ENCODE data around the gene LDB2. TPM values are rescaled to one million over a fixed set of nuclear protein-coding genes. Genes with fewer than 3 reads are reported as not detected.

LDB2 gene
- total and polyA plus RNA-seq, 11 donors: 9.5 to 38.7 (median 26.3) TPM

- no peak for ATAC-seq
- TF ChIP-seq CTCF (IDR thresholded peaks at IDR 0.05): no peak
- TF ChIP-seq POLR2A (IDR thresholded peaks at IDR 0.05): no peak
- Histone ChIP-seq H3K9me3 (no peaks in the 10 kb centered on the region), H3K4me1 (peaks cover 0 to 11% (median 0%) of the 10 kb centered on the region in 12 donors), H3K27me3 (no peaks in the 10 kb centered on the region), H3K4me3 (no peak overlapping the region), H3K36me3 (peaks cover 0 to 7% (median 0%) of the 10 kb centered on the region in 9 donors), H3K27ac (no peak overlapping the region)
- no peak for DNase-seq
- intact Hi-C loops (cut with DNase I): no loop called here
- 77 to 86% (median 82%) methylated on average over 2 of the region's 2 CpGs for WGBS, 4 donors
Measured at GRCh38 chr4:16836324-16836723, 62.1 kb downstream of the LDB2 start.

- H3K4me3 ChIP-seq: no peak overlapping the region
- peaks cover 0 to 11% (median 0%) of the 10 kb centered on the region in 12 donors for H3K4me1 ChIP-seq
- intact Hi-C loops (cut with DNase I): no loop called here
- no peaks in the 10 kb centered on the region for H3K27me3 ChIP-seq
- no peak for DNase-seq
- TF ChIP-seq POLR2A (IDR thresholded peaks at IDR 0.05) (no peak), CTCF (IDR thresholded peaks at IDR 0.05) (no peak)
- ATAC-seq: no peak
- H3K36me3 ChIP-seq: peaks cover 0 to 7% (median 0%) of the 10 kb centered on the region in 9 donors
- 86 to 96% (median 88%) methylated on average over 2 of the region's 2 CpGs for WGBS, 4 donors
- H3K27ac ChIP-seq: no peak overlapping the region
- no peaks in the 10 kb centered on the region for H3K9me3 ChIP-seq
Measured at GRCh38 chr4:16835597-16836247, 62.7 kb downstream of the LDB2 start.

GRCh38 chr4:16834814-16835213 is 63.6 kb downstream of the LDB2 start:
- no peak for ATAC-seq
- TF ChIP-seq CTCF (IDR thresholded peaks at IDR 0.05) (no peak), POLR2A (IDR thresholded peaks at IDR 0.05) (no peak)
- WGBS, 4 donors: 89 to 93% (median 91%) methylated on average over 2 of the region's 2 CpGs

GRCh38 chr4:16833722-16834121 is 64.7 kb downstream of the LDB2 start:
- DNase-seq: no peak
- peaks cover 0 to 4% (median 0%) of the 10 kb centered on the region in 9 donors for H3K36me3 ChIP-seq
- no peaks in the 10 kb centered on the region for H3K27me3 ChIP-seq
- H3K9me3 ChIP-seq: no peaks in the 10 kb centered on the region
- intact Hi-C loops (cut with DNase I): no loop called here
- no peak overlapping the region for H3K27ac ChIP-seq
- 96 to 98% (median 97%) methylated on average over 4 of the region's 4 CpGs for WGBS, 4 donors
- TF ChIP-seq POLR2A (IDR thresholded peaks at IDR 0.05) (no peak), CTCF (IDR thresholded peaks at IDR 0.05) (no peak)
- peaks cover 0 to 11% (median 0%) of the 10 kb centered on the region in 12 donors for H3K4me1 ChIP-seq
- no peak overlapping the region for H3K4me3 ChIP-seq
- peak in 1 of 4 donors; percentile 29 for ATAC-seq

More at GRCh38 chr4:16834814-16835213, 63.6 kb downstream of the LDB2 start:
- Histone ChIP-seq H3K27me3 (no peaks in the 10 kb centered on the region), H3K36me3 (peaks cover 0 to 4% (median 0%) of the 10 kb centered on the region in 9 donors), H3K4me1 (peaks cover 0 to 11% (median 0%) of the 10 kb centered on the region in 12 donors), H3K4me3 (no peak overlapping the region), H3K9me3 (no peaks in the 10 kb centered on the region), H3K27ac (no peak overlapping the region)
- DNase-seq: no peak
- intact Hi-C loops (cut with DNase I): no loop called here

All from heart left ventricle (tissue), 16 donors.